Measurements from ENCODE around the gene SFR1.

Gene SFR1

GRCh38 chr10:104099269-104099668, 22.7 kb upstream of the SFR1 start:
- Histone ChIP-seq H3K27me3 (ENCODE audit: insufficient read depth, poor library complexity, severe bottlenecking) (no peaks in the 10 kb centered on the region), H3K4me3 (replicated peaks; ENCODE audit: insufficient read depth, low read length) (no peak overlapping the region), H3K27ac (replicated peaks) (no peak overlapping the region)
- no peak for TF ChIP-seq POLR2AphosphoS5 (IDR thresholded peaks at IDR 0.05; ENCODE audit: low read depth)
- TF ChIP-seq, protein P1, sequence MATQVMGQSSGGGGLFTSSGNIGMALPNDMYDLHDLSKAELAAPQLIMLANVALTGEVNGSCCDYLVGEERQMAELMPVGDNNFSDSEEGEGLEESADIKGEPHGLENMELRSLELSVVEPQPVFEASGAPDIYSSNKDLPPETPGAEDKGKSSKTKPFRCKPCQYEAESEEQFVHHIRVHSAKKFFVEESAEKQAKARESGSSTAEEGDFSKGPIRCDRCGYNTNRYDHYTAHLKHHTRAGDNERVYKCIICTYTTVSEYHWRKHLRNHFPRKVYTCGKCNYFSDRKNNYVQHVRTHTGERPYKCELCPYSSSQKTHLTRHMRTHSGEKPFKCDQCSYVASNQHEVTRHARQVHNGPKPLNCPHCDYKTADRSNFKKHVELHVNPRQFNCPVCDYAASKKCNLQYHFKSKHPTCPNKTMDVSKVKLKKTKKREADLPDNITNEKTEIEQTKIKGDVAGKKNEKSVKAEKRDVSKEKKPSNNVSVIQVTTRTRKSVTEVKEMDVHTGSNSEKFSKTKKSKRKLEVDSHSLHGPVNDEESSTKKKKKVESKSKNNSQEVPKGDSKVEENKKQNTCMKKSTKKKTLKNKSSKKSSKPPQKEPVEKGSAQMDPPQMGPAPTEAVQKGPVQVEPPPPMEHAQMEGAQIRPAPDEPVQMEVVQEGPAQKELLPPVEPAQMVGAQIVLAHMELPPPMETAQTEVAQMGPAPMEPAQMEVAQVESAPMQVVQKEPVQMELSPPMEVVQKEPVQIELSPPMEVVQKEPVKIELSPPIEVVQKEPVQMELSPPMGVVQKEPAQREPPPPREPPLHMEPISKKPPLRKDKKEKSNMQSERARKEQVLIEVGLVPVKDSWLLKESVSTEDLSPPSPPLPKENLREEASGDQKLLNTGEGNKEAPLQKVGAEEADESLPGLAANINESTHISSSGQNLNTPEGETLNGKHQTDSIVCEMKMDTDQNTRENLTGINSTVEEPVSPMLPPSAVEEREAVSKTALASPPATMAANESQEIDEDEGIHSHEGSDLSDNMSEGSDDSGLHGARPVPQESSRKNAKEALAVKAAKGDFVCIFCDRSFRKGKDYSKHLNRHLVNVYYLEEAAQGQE (IDR thresholded peaks at IDR 0.05; ENCODE audit: insufficient replicate concordance, low read depth): no peak
- no peak for TF ChIP-seq CTCF (IDR thresholded peaks at IDR 0.05; ENCODE audit: insufficient read depth, low read length)
- no peak for TF ChIP-seq SPI1 (IDR thresholded peaks at IDR 0.05; ENCODE audit: borderline replicate concordance, low read depth)
- TF ChIP-seq GABPA (IDR thresholded peaks at IDR 0.05; ENCODE audit: low read depth): no peak
- DNase-seq (ENCODE audit: low read depth in 1 of 2, low spot score in 1 of 2): no peak

DNA sequence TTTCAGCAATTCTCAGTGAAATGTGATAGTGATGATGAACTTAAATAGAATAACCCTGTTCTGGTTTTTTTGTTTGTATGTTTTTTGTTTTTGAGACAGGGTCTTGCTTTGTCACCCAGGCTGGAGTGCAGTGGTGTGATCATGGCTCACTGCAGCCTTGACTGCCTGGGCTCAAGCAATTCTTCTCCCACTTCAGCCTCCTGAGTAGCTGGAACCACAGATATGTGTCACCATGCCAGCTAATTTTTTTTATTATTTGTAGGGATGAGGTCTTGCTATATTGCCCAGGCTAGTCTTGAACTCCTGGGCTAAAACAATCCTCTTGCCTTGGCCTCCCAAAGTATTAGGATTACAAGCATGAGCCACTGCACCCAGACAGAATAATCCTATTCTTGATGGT, 22.0 kb upstream of the SFR1 start:
- DNase-seq (ENCODE audit: low read depth in 1 of 2, low spot score in 1 of 2): no peak
- TF ChIP-seq, protein P1 (IDR thresholded peaks at IDR 0.05; ENCODE audit: insufficient replicate concordance, low read depth): no peak
- TF ChIP-seq CTCF (IDR thresholded peaks at IDR 0.05; ENCODE audit: insufficient read depth, low read length): no peak
- TF ChIP-seq SPI1 (IDR thresholded peaks at IDR 0.05; ENCODE audit: borderline replicate concordance, low read depth): no peak
- no peak for TF ChIP-seq GABPA (IDR thresholded peaks at IDR 0.05; ENCODE audit: low read depth)
- no peak overlapping the region for H3K27ac ChIP-seq (replicated peaks)
- H3K27me3 ChIP-seq (ENCODE audit: insufficient read depth, poor library complexity, severe bottlenecking): no peaks in the 10 kb centered on the region
- H3K4me3 ChIP-seq (replicated peaks; ENCODE audit: insufficient read depth, low read length): no peak overlapping the region

- TF ChIP-seq SPI1 (IDR thresholded peaks at IDR 0.05; ENCODE audit: borderline replicate concordance, low read depth) (no peak), CTCF (IDR thresholded peaks at IDR 0.05; ENCODE audit: insufficient read depth, low read length) (no peak), POLR2AphosphoS5 (IDR thresholded peaks at IDR 0.05; ENCODE audit: low read depth) (no peak), GABPA (IDR thresholded peaks at IDR 0.05; ENCODE audit: low read depth) (no peak)
- TF ChIP-seq, protein P1 (IDR thresholded peaks at IDR 0.05; ENCODE audit: insufficient replicate concordance, low read depth): no peak
- no peak for DNase-seq (ENCODE audit: low read depth in 1 of 2, low spot score in 1 of 2)
- Histone ChIP-seq H3K4me3 (replicated peaks; ENCODE audit: insufficient read depth, low read length) (no peak overlapping the region), H3K27ac (replicated peaks) (no peak overlapping the region), H3K27me3 (ENCODE audit: insufficient read depth, poor library complexity, severe bottlenecking) (no peaks in the 10 kb centered on the region)
Measured at GRCh38 chr10:104100795-104101194, 21.2 kb upstream of the SFR1 start.
